HTERT RPE-1 (cell line): ENCODE measurements around the gene PRUNE2.

ENCODE experiments used
- in situ Hi-C: fragments of 300-500 bp; cut with MboI; formaldehyde crosslinking; loops from 4 replicates; pipeline ENCODE4 v1.14.3; 2020; ENCODE audit warnings: low sequenced_read_pairs

PRUNE2 gene

GRCh38 chr9:76581731-76582130 is 324.2 kb downstream of the PRUNE2 start:
- in situ Hi-C loops = no loop called here

- in situ Hi-C loops = no loop called here
These were observed 325.1 kb downstream of the PRUNE2 start for GRCh38 chr9:76580820-76581219.

- in situ Hi-C loops = no loop called here
These were observed 325.7 kb downstream of the PRUNE2 start for GRCh38 chr9:76580188-76580587.

- in situ Hi-C loops = no loop called here
These were observed 329.6 kb downstream of the PRUNE2 start for GRCh38 chr9:76576344-76576743.

- in situ Hi-C loops = no loop called here
These were observed 330.2 kb downstream of the PRUNE2 start for GRCh38 chr9:76575761-76576160.

- in situ Hi-C loops = no loop called here
These were observed 331.8 kb downstream of the PRUNE2 start for GRCh38 chr9:76573905-76574760.

GRCh38 chr9:76573408-76573807 is 332.5 kb downstream of the PRUNE2 start:
- in situ Hi-C loops = no loop called here

- in situ Hi-C loops = no loop called here
These were observed 333.8 kb downstream of the PRUNE2 start for GRCh38 chr9:76572151-76572550.

GRCh38 chr9:76571743-76572146 is 334.2 kb downstream of the PRUNE2 start:
- in situ Hi-C loops = no loop called here

- in situ Hi-C loops = no loop called here
These were observed 334.6 kb downstream of the PRUNE2 start for GRCh38 chr9:76571288-76571687.

- in situ Hi-C loops = no loop called here
These were observed 335.1 kb downstream of the PRUNE2 start for GRCh38 chr9:76570826-76571225.

- in situ Hi-C loops = no loop called here
These were observed 338.8 kb downstream of the PRUNE2 start for GRCh38 chr9:76567086-76567485.

GRCh38 chr9:76564297-76564696 is 341.6 kb downstream of the PRUNE2 start:
- in situ Hi-C loops = no loop called here

- in situ Hi-C loops = no loop called here
These were observed 343.4 kb downstream of the PRUNE2 start for GRCh38 chr9:76562511-76562911.

- in situ Hi-C loops = no loop called here
These were observed 344.0 kb downstream of the PRUNE2 start for GRCh38 chr9:76561900-76562299.
